ENCODE results near the gene GIMAP8. TPM values are rescaled to one million over a fixed set of nuclear protein-coding genes. Genes with fewer than 3 reads are reported as not detected.

GIMAP8 gene
- total and polyA plus RNA-seq, 2 of the 8 experiments (the other 6 are each of a cell fraction or from before 2014, with no cell fraction given), result not detected

GRCh38 chr7:150406312-150406566 is 44.2 kb upstream of the GIMAP8 start:
- ChIA-PET POLR2A (ENCODE audit: partially characterized antibody) (interaction anchor here (0.7 to 14.9 kb wide), 13 partner anchors 8 to 77 kb away, joined by 3 to 230 read pairs (median 8); partner anchors contain the start of gene REPIN1), CTCF (ENCODE audit: partially characterized antibody) (interaction anchor here (0.7 to 3.8 kb wide), 15 partner anchors 9 to 90 kb away, joined by 3 to 16 read pairs (median 4); no protein-coding TSS in a partner anchor)
- Histone ChIP-seq H3K27ac (ENCODE audit: low read depth, low read length) (no peak overlapping the region), H2BK5ac (ENCODE audit: low read depth, low read length) (peak overlapping the region; percentile 100; the same call in 1 of the 2 replicates), H3K4me1 (replicated peaks in 1 of 4; ENCODE audit: control insufficient read depth in 3 of 4, insufficient read depth in 4 of 4, low read length in 3 of 4) (peaks cover 34 to 46% (median 35%) of the 10 kb centered on the region in 4 experiments), H3K23ac (ENCODE audit: insufficient read length) (no peak overlapping the region), H2AK5ac (ENCODE audit: low read depth, low read length) (peak overlapping the region; percentile 67; the same call in 1 of the 2 replicates), H4K8ac (ENCODE audit: extremely low read depth, insufficient read depth, low read length) (no peak overlapping the region), H3K18ac (ENCODE audit: extremely low read depth, low read length) (peak overlapping the region; percentile 42; the same call in 1 of the 2 replicates), H3K4ac (replicated peaks; ENCODE audit: insufficient read length, low read depth, low read length) (no peak overlapping the region), H4K5ac (ENCODE audit: insufficient read length, low read depth, low read length) (peak overlapping the region; percentile 60), H2BK15ac (ENCODE audit: low read length) (peak overlapping the region; percentile 4; the same call in 1 of the 2 replicates), H3K36me3 (ENCODE audit: control insufficient read depth in 2 of 4, insufficient read depth in 4 of 4, low read length in 3 of 4) (peaks cover 7 to 29% (median 14%) of the 10 kb centered on the region in 4 experiments), H4K20me1 (replicated peaks in 1 of 2; ENCODE audit: control insufficient read depth in 1 of 2, insufficient read depth in 2 of 2, low read length in 2 of 2) (peaks cover 0 to 3% of the 10 kb centered on the region in 2 experiments), H3K9me3 (ENCODE audit: insufficient read depth in 2 of 2, low read depth in 1 of 2, low read length in 1 of 2) (no peaks in the 10 kb centered on the region), H2BK12ac (ENCODE audit: low read depth, low read length) (peak overlapping the region; percentile 45), H3K79me1 (ENCODE audit: low read depth, low read length) (peaks cover 5% of the 10 kb centered on the region), H3K23me2 (ENCODE audit: low read depth, low read length) (peaks cover 4% of the 10 kb centered on the region; the same call in 1 of the 2 replicates), H2AFZ (ENCODE audit: low read length) (no peak overlapping the region), H3K9ac (replicated peaks in 1 of 4; ENCODE audit: extremely low read depth in 1 of 4, low read depth in 3 of 4, low read length in 3 of 4) (no peak overlapping the region; a peak in 1 of 7 replicates), H3K4me2 (ENCODE audit: insufficient read depth in 1 of 2, low read depth in 2 of 2, low read length in 2 of 2) (peak overlapping the region; percentile 75 to 77), H3K27me3 (replicated peaks in 1 of 4; ENCODE audit: control insufficient read depth in 3 of 4, extremely low read depth in 1 of 4, insufficient read depth in 3 of 4, low read length in 3 of 4) (no peaks in the 10 kb centered on the region), H3K79me2 (ENCODE audit: control insufficient read depth in 1 of 2, insufficient read depth in 2 of 2, low read length in 2 of 2) (peaks cover 0 to 24% of the 10 kb centered on the region in 2 experiments; a peak in 2 of 4 replicates), H3K14ac (ENCODE audit: insufficient read length) (no peak overlapping the region), H3K4me3 (ENCODE audit: extremely low read depth in 1 of 4, insufficient read depth in 2 of 4, low read depth in 3 of 4, low read length in 4 of 4) (peak overlapping the region; percentile 49 to 79 (median 61)), H2BK20ac (ENCODE audit: low read length) (0 out of 2 replicates have a peak overlapping the region, but pooled peaks have one; percentile 9), H3K56ac (replicated peaks; ENCODE audit: insufficient read length, low read depth, low read length) (peak overlapping the region; percentile 60), H2BK120ac (replicated peaks; ENCODE audit: low read depth, low read length) (peak overlapping the region; percentile 81), H4K91ac (replicated peaks; ENCODE audit: insufficient read length, low read length) (peak overlapping the region; percentile 80)
- DNase-seq (ENCODE audit: low read depth in 1 of 2, low spot score in 2 of 2), result no peak
- WGBS, 2 experiments (ENCODE audit: extremely low coverage in 1 of 2, insufficient coverage in 1 of 2, insufficient read length in 1 of 2, insufficient replicate concordance in 2 of 2, low coverage in 1 of 2, low lambda C conversion rate in 2 of 2, missing lambda C conversion rate in 1 of 2), result 37% methylated on average over 2 of the region's 2 CpGs; no CpG with 5 or more reads in 1 of the 2 experiments
- TF ChIP-seq PHF8 (conservative IDR thresholded peaks at IDR 0.05; ENCODE audit: low read depth, low read length) (0 out of 2 replicates have a peak, but pooled peaks have one; percentile 4), KDM1A (IDR thresholded peaks at IDR 0.05; ENCODE audit: borderline replicate concordance, low read length) (peak; percentile 5; the same call in 1 of the 2 replicates), RXRA (IDR thresholded peaks at IDR 0.05; ENCODE audit: insufficient read depth, low read depth, low read length) (no peak)
- no peak for FAIRE-seq

Measured in H1 (cell line).